Lower leg skin (tissue), 4 donors: ENCODE data around the gene AKR1A1. TPM values are rescaled to one million over a fixed set of nuclear protein-coding genes. Genes with fewer than 3 reads are reported as not detected.
A peak's percentile ranks its signal among the peaks of the same experiment; 100 is the strongest.
"Not testable (repeated sequence)": the region's sequence is repeated elsewhere in the genome, so short reads cannot be mapped to it uniquely, and the experiment has no call there.

ENCODE experiments used
- DNase-seq, 2 donors: peaks; one replicate each; pipeline ENCODE4 v3.0.0-alpha.2; 2019; ENCODE audit warnings: low spot score in 2 of 2
- H3K4me3 ChIP-seq: fragments of 200-600 bp; sonication (generic); 2 replicates; pipeline ENCODE4 v1.5.1; 2017; ENCODE audit warnings: mild to moderate bottlenecking, low read depth; ENCODE audit not compliant: poor library complexity, severe bottlenecking
- POLR2A ChIP-seq, 2 donors: fragments of 450-650 bp; IDR thresholded peaks; one replicate each; pipeline ENCODE4 v1.6.1; 2016 to 2017; ENCODE audit warnings: antibody characterized with exemption in 2 of 2, mild to moderate bottlenecking in 1 of 2, moderate library complexity in 1 of 2
- WGBS, 2 donors: methylation state at CpG; one replicate each; pipeline ENCODE4 v1.1.5; 2018; 5-methylcytosine and 5-hydroxymethylcytosine counted together
- intact Hi-C: fragments of 100-400 bp; cut with DNase I; formaldehyde crosslinking; loops from one replicate; pipeline ENCODE4 v1.15.0; 2023; ENCODE audit warnings: low total_unique reads
- total RNA-seq, 4 donors: library from RNA; depleted of rRNA; stranded (reverse); fragments of >200 nt; gene quantifications; one replicate each; pipeline ENCODE4 v1.1.0, GENCODE V29; 2016
- TF ChIP-seq, protein P1 (sequence below), 3 donors: fragments of 450-650 bp; IDR thresholded peaks; one replicate each; pipeline ENCODE4 v1.5.1; 2016; ENCODE audit warnings: antibody characterized with exemption in 3 of 3, mild to moderate bottlenecking in 3 of 3, moderate library complexity in 2 of 3

AKR1A1 gene
- total RNA-seq, 4 donors from 2014 or later, result 42.1 to 79.2 (median 57.8) TPM

DNA sequence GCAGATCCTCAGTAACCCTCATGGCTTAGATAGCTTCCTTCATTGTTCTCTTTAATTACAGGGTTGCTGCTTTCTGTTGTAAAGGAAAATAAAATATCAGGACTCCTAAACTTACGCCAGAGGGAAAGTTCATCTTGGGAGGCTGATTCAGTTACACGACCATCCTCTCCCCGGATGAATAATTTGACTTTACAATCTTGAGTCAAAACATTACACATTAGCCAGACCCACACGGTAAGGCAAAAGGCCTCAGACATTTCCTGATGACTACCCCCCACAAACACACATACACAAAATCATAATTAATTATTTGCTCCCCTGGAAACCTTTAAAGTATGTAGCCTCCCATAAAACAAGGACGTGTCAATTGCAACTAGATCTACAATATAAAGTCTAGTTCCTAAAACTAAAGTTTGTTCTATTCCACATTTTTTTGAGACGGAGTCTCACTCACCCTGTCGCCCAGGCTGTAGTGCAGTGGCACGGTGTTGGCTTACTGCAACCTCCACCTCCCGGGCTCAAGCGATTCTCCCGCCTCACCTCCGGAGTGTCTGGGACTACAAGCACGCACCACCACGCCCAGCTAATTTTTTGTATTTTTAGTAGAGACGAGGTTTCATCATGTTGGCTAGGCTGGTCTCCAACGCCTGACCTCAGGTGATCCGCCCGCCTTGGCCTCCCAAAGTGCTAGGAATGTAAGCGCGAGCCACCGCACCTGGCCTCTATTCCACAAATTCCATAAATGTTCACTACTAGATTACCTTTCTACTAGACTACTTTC lies 28.1 kb upstream of the AKR1A1 start:
- DNase-seq, result no peak
- peak overlapping the region; percentile 89 for H3K4me3 ChIP-seq
- intact Hi-C loops, result no loop called here
- WGBS, 2 donors, result 64% methylated on average over 21 of the region's 21 CpGs
- TF ChIP-seq, protein P1, sequence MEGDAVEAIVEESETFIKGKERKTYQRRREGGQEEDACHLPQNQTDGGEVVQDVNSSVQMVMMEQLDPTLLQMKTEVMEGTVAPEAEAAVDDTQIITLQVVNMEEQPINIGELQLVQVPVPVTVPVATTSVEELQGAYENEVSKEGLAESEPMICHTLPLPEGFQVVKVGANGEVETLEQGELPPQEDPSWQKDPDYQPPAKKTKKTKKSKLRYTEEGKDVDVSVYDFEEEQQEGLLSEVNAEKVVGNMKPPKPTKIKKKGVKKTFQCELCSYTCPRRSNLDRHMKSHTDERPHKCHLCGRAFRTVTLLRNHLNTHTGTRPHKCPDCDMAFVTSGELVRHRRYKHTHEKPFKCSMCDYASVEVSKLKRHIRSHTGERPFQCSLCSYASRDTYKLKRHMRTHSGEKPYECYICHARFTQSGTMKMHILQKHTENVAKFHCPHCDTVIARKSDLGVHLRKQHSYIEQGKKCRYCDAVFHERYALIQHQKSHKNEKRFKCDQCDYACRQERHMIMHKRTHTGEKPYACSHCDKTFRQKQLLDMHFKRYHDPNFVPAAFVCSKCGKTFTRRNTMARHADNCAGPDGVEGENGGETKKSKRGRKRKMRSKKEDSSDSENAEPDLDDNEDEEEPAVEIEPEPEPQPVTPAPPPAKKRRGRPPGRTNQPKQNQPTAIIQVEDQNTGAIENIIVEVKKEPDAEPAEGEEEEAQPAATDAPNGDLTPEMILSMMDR (IDR thresholded peaks at IDR 0.05), result no peak
- no peak for TF ChIP-seq POLR2A (IDR thresholded peaks at IDR 0.05)

DNA sequence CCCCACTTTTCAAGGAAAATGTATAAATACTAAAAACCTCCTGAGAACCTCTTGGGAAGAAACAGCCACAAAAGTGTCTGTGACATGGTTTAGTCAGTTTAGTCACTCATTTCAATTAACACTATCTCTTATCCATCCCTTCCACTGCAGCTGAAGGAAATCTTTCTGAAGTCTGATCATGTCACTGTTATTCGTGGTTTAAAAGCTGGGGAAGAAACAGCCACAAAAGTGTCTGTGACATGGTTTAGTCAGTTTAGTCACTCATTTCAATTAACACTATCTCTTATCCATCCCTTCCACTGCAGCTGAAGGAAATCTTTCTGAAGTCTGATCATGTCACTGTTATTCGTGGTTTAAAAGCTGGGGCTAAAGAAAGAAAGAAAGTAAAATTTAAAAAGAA lies 27.1 kb upstream of the AKR1A1 start:
- DNase-seq, H3K4me3 ChIP-seq, intact Hi-C loops: not testable (repeated sequence)
- 69 to 72% methylated on average over 2 of the region's 2 CpGs for WGBS, 2 donors

DNA sequence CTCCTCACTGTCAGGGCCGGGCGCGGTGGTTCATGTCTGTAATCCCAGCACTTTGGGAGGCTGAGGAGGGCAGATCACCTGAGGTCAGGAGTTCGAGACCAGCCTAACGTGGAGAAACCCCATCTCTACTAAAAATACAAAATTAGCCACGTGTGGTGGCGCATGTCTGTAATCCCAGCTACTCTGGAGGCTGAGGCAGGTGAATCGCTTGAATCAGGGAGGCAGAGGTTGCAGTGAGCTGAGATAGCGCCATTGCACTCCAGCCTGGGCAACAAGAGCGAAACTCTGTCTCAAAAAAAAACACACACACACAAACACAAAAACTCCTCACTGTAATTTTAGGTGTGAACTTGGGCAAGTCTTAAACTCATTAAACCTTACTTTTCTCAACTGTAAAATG lies 26.7 kb upstream of the AKR1A1 start:
- WGBS, 2 donors, result 91 to 92% methylated on average over 10 of the region's 10 CpGs
- DNase-seq, intact Hi-C loops: not testable (repeated sequence)

DNA sequence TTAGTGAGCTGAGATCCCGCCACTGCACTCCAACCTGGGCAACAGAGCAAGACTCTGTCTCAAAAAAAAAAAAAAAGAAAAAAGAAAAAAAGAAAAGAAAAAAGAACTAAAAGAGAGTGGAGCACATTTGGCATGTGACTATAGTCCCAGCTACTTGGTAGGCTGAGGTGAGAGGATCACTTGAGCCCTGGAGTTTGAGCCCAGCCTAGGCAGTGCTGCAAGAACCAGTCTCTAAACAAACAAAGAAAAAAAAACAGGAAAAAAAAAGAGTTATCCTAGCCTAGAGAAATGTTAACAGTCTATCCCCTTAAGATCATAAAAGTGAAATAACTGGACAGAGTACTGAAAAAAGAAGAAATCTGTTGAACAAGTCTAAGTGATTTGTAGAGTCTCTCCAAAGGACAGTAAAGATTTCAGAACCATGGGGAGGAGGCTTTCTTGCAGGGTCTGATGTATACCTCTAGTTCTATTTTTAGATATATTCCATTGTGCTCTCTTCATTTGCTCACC lies 24.4 kb upstream of the AKR1A1 start:
- 100% methylated on average over 1 of the region's 1 CpG for WGBS, 2 donors
- no peak for DNase-seq
- intact Hi-C loops, result no loop called here

More for the DNA sequence above, 26.7 kb upstream of the AKR1A1 start:
- H3K4me3 ChIP-seq, result not testable (repeated sequence)

DNA sequence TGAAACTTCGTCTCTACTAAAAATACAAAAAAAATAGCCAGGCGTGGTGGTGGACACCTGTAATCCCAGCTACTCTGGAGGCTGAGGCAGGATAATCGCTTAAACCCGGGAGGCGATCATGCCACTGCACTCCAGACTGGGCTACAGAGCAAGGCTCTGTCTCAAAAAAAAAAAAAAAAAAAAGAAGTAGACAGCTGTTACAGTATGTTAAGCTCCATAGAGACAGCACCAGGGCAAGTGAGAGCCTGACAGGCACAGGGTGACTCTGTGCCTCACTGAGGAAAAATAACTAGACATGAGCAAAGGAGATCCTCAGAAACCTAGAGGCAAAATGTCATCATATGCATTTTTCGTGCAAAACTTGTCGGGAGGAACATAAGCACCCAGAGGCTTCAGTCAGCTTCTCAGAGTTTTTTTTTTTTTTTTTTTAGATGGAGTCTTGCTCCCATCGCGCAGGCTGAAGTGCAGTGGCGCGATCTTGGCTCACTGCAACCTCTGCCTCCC lies 19.9 kb upstream of the AKR1A1 start:
- no peak overlapping the region for H3K4me3 ChIP-seq
- 93 to 94% methylated on average over 11 of the region's 11 CpGs for whole genome bisulfite sequencing, 2 donors
- intact Hi-C loops, result no loop called here
- TF ChIP-seq, protein P1 (IDR thresholded peaks at IDR 0.05), result no peak
- TF ChIP-seq POLR2A (IDR thresholded peaks at IDR 0.05), result no peak
- no peak for DNase-seq

More for the DNA sequence above, 24.4 kb upstream of the AKR1A1 start:
- TF ChIP-seq, protein P1 (IDR thresholded peaks at IDR 0.05), result no peak
- TF ChIP-seq POLR2A (IDR thresholded peaks at IDR 0.05), result no peak
- no peak overlapping the region for H3K4me3 ChIP-seq

DNA sequence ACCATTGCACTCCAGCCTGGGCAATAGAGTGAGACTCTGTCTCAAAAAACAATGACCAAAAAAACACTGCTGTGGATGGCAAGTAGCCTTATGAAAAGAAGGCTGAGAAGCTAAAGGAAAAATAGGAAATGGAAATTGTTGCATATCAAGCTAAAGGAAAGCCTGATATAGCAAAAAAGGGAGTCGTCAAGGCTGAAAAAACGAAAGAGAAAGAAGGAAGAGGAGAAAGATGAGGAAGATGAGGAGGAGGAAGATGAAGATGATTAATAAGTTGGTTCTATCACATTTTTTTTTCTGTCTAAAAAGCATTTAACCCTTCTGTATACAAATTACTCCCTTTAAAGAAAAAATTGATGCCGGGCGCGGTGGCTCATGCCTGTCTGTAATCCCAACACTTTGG lies 18.8 kb upstream of the AKR1A1 start:
- TF ChIP-seq, protein P1 (IDR thresholded peaks at IDR 0.05), result no peak
- no peak for TF ChIP-seq POLR2A (IDR thresholded peaks at IDR 0.05)
- no peak for DNase-seq
- WGBS, 2 donors, result 85 to 86% methylated on average over 5 of the region's 5 CpGs
- intact Hi-C loops, result no loop called here
- H3K4me3 ChIP-seq, result no peak overlapping the region
